ENCODE data around the gene DCTPP1. TPM values are rescaled to one million over a fixed set of nuclear protein-coding genes. Genes with fewer than 3 reads are reported as not detected.

The DCTPP1 gene
- total RNA-seq, 1 donor from 2014 or later, result 14.5 TPM

GRCh38 chr16:30381291-30382041, 48.4 kb downstream of the DCTPP1 start:
- H3K9me3 ChIP-seq, result no peaks in the 10 kb centered on the region
- intact Hi-C loops (cut with DNase I), result no loop called here
- TF ChIP-seq, protein P1, sequence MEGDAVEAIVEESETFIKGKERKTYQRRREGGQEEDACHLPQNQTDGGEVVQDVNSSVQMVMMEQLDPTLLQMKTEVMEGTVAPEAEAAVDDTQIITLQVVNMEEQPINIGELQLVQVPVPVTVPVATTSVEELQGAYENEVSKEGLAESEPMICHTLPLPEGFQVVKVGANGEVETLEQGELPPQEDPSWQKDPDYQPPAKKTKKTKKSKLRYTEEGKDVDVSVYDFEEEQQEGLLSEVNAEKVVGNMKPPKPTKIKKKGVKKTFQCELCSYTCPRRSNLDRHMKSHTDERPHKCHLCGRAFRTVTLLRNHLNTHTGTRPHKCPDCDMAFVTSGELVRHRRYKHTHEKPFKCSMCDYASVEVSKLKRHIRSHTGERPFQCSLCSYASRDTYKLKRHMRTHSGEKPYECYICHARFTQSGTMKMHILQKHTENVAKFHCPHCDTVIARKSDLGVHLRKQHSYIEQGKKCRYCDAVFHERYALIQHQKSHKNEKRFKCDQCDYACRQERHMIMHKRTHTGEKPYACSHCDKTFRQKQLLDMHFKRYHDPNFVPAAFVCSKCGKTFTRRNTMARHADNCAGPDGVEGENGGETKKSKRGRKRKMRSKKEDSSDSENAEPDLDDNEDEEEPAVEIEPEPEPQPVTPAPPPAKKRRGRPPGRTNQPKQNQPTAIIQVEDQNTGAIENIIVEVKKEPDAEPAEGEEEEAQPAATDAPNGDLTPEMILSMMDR (IDR thresholded peaks at IDR 0.05), result no peak
- no peak for TF ChIP-seq POLR2AphosphoS5 (IDR thresholded peaks at IDR 0.05; ENCODE audit: insufficient read depth in 1 of 2, low read depth in 1 of 2)
- TF ChIP-seq POLR2A (IDR thresholded peaks at IDR 0.05), result no peak
- no peaks in the 10 kb centered on the region for H3K27me3 ChIP-seq
- H3K4me3 ChIP-seq, result peak overlapping the region in 1 of 2 donors; percentile 17
- peaks cover 31% of the 10 kb centered on the region for H3K4me1 ChIP-seq
- no peak for DNase-seq (ENCODE audit: extremely low spot score in 2 of 2)
- H3K27ac ChIP-seq, result no peak overlapping the region
- no peaks in the 10 kb centered on the region for H3K36me3 ChIP-seq

DNA sequence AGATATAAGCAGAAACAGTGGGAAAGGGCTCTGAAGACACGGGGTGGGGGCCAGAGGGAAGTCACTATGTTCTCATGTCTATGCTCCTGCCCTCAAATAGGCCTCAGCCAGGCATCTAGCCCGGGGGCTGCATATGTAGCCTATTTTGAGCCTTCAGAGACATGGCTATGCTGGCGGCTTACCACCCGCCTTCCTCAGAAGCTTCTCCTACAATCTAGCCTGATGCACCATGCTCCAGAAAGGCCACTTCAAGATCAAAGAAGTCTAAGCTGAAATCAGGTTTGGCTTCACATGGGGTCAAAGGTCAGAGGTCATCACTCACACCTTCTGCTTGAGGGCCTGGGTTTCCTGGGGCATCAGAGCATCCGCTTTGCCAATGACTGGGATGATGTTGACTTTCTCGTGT, 49.0 kb downstream of the DCTPP1 start:
- intact Hi-C loops (cut with DNase I), result no loop called here
- no peak for DNase-seq (ENCODE audit: extremely low spot score in 2 of 2)
- peaks cover 32% of the 10 kb centered on the region for H3K4me1 ChIP-seq
- no peaks in the 10 kb centered on the region for H3K9me3 ChIP-seq
- no peak overlapping the region for H3K27ac ChIP-seq
- no peaks in the 10 kb centered on the region for H3K36me3 ChIP-seq
- TF ChIP-seq POLR2AphosphoS5 (IDR thresholded peaks at IDR 0.05; ENCODE audit: insufficient read depth in 1 of 2, low read depth in 1 of 2), result no peak
- TF ChIP-seq, protein P1 (IDR thresholded peaks at IDR 0.05), result no peak
- TF ChIP-seq POLR2A (IDR thresholded peaks at IDR 0.05), result no peak
- H3K27me3 ChIP-seq, result no peaks in the 10 kb centered on the region
- H3K4me3 ChIP-seq, result no peak overlapping the region

DNA sequence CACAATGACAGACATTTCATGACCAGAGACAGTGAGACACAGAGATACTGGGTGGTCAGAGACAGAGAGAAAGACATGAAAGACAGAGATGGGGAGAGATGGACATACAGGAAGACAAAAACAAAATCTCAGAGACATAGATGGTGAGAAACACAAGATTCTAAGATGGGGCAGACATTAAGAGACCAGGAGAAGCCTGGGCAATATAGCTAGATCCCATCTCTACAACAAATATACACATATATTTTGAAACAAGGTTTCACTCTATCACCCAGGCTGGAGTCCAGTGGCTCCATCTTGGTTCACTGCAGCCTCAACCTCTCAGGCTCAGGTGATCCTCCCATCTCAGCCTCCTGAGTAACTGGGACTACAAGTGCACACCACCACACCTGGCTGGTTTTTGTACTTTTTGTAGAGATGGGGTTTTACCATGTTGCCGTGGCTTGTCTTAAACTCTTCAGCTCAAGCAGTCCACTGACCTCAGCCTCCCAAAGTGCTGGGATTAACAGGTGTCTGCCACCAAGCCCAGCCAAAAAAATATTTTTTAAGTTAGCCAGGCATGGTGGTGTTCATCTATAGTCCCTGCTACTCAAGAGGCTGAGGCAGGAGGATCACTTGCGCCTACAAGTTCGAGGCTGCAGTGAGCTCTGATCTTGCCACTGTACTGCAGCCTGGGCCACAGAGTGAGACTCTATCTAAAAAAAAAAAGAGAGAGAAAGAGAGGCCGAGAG, 49.6 kb downstream of the DCTPP1 start:
- Histone ChIP-seq H3K9me3 (no peaks in the 10 kb centered on the region), H3K27me3 (no peaks in the 10 kb centered on the region), H3K27ac (no peak overlapping the region), H3K4me1 (peaks cover 32% of the 10 kb centered on the region), H3K4me3 (no peak overlapping the region), H3K36me3 (no peaks in the 10 kb centered on the region)
- TF ChIP-seq POLR2A (IDR thresholded peaks at IDR 0.05) (no peak), POLR2AphosphoS5 (IDR thresholded peaks at IDR 0.05; ENCODE audit: insufficient read depth in 1 of 2, low read depth in 1 of 2) (no peak)
- TF ChIP-seq, protein P1 (IDR thresholded peaks at IDR 0.05), result no peak
- intact Hi-C loops (cut with DNase I), result no loop called here
- no peak for DNase-seq (ENCODE audit: extremely low spot score in 2 of 2)

DNA sequence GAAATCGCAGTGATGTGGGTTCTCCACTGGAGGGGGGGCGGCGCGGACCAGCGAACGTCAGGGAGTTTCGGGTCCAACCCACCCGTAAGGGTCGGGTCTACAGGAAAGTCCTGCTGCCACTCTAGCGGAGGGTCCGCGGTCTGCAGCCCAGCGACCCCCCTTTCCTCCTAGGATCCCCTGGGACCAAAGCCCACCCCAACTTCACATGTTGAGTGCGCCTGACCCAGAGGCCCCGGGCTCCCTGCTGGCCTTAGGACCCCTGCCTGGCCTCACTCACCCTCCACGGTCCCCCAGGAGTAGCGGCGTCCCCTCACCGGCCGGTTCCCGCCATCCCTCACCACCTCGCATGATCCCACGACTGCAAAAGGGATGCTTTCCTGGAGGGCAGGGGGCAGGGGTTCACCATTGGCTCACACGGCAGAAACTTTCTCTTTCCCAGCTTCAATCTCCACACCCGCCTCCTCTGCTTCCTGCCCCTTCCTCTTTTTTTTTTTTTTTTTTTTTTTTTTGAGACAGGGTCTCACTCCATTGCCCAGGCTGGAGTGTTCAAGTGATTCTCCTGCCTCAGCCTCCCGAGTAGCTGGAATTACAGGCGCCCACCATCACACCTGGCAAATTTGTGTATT, 50.6 kb downstream of the DCTPP1 start:
- no peaks in the 10 kb centered on the region for H3K36me3 ChIP-seq
- H3K27me3 ChIP-seq, result no peaks in the 10 kb centered on the region
- no peaks in the 10 kb centered on the region for H3K9me3 ChIP-seq
- intact Hi-C loops (cut with DNase I), result loop anchor here (5.0 to 10.0 kb wide), 2 partner anchors 572 to 1496 kb away; partner anchors contain the start of genes MAZ and ZNF267
- no peak for DNase-seq (ENCODE audit: extremely low spot score in 2 of 2)
- peak overlapping the region; percentile 75 to 81 for H3K4me3 ChIP-seq
- peak overlapping the region; percentile 99 for H3K27ac ChIP-seq
- H3K4me1 ChIP-seq, result peaks cover 32% of the 10 kb centered on the region
- TF ChIP-seq POLR2A (IDR thresholded peaks at IDR 0.05) (no peak), POLR2AphosphoS5 (IDR thresholded peaks at IDR 0.05; ENCODE audit: insufficient read depth in 1 of 2, low read depth in 1 of 2) (no peak)
- TF ChIP-seq, protein P1 (IDR thresholded peaks at IDR 0.05), result no peak

Data from vagina (tissue), 2 donors.